Activated CD8-positive, alpha-beta memory T cell treated with anti-CD3 and anti-CD28 coated beads, Interleukin-2, amount 50 U/mL, for 4 hours (primary cell): Measurements from ENCODE around the gene UBASH3A.

Experiments used
- DNase-seq: peaks from one replicate; pipeline ENCODE4 v3.0.0-alpha.2; 2020

Gene UBASH3A

GRCh38 chr21:42411891-42412635 is 8.4 kb downstream of the UBASH3A start:
- DNase-seq = no peak

- DNase-seq = no peak
Measured at GRCh38 chr21:42412636-42412933, 8.9 kb downstream of the UBASH3A start.

GRCh38 chr21:42413093-42413492 is 9.4 kb downstream of the UBASH3A start:
- no peak for DNase-seq

- no peak for DNase-seq
Measured at GRCh38 chr21:42413500-42413899, 9.8 kb downstream of the UBASH3A start.

- no peak for DNase-seq
Measured at GRCh38 chr21:42414066-42414465, 10.4 kb downstream of the UBASH3A start.

GRCh38 chr21:42414553-42414927 is 10.8 kb downstream of the UBASH3A start:
- DNase-seq = no peak

GRCh38 chr21:42414928-42415769 is 11.4 kb downstream of the UBASH3A start:
- peak; percentile 94 for DNase-seq

- DNase-seq = no peak
Measured at GRCh38 chr21:42417533-42417932, 13.8 kb downstream of the UBASH3A start.

GRCh38 chr21:42418886-42419285 is 15.2 kb downstream of the UBASH3A start:
- no peak for DNase-seq

- DNase-seq = no peak
Measured at GRCh38 chr21:42419845-42420244, 16.1 kb downstream of the UBASH3A start.

- no peak for DNase-seq
Measured at GRCh38 chr21:42421018-42421793, 17.5 kb downstream of the UBASH3A start.

- DNase-seq = no peak
Measured at GRCh38 chr21:42423197-42423675, 19.5 kb downstream of the UBASH3A start.

- no peak for DNase-seq
Measured at GRCh38 chr21:42423685-42424084, 20.0 kb downstream of the UBASH3A start.

GRCh38 chr21:42424914-42425541 is 21.3 kb downstream of the UBASH3A start:
- DNase-seq = peak; percentile 69

GRCh38 chr21:42425591-42425990 is 21.9 kb downstream of the UBASH3A start:
- no peak for DNase-seq

GRCh38 chr21:42426424-42426823 is 22.7 kb downstream of the UBASH3A start:
- no peak for DNase-seq

GRCh38 chr21:42426876-42427480 is 23.3 kb downstream of the UBASH3A start:
- DNase-seq = no peak

- no peak for DNase-seq
Measured at GRCh38 chr21:42427809-42428419, 24.2 kb downstream of the UBASH3A start.

GRCh38 chr21:42429021-42429420 is 25.3 kb downstream of the UBASH3A start:
- DNase-seq = no peak

- no peak for DNase-seq
Measured at GRCh38 chr21:42429856-42430255, 26.2 kb downstream of the UBASH3A start.

GRCh38 chr21:42430521-42430920 is 26.8 kb downstream of the UBASH3A start:
- no peak for DNase-seq

GRCh38 chr21:42431196-42431595 is 27.5 kb downstream of the UBASH3A start:
- DNase-seq = no peak
